ENCODE data around the gene CCDC136.

GRCh38 chr7:128809363-128809762 lies 17.6 kb downstream of the CCDC136 start:
- TF ChIP-seq CTCF (conservative IDR thresholded peaks at IDR 0.05 in 1 of 2, IDR thresholded peaks at IDR 0.05 in 1 of 2; ENCODE audit: low read depth in 1 of 2, low read length in 2 of 2) (no peak), EZH2 (IDR thresholded peaks at IDR 0.05; ENCODE audit: low read length, missing control alignments) (no peak)
